ENCODE results near the gene EP400.
"Not testable (repeated sequence)": the region's sequence is repeated elsewhere in the genome, so short reads cannot be mapped to it uniquely, and the experiment has no call there.

The EP400 gene

DNA sequence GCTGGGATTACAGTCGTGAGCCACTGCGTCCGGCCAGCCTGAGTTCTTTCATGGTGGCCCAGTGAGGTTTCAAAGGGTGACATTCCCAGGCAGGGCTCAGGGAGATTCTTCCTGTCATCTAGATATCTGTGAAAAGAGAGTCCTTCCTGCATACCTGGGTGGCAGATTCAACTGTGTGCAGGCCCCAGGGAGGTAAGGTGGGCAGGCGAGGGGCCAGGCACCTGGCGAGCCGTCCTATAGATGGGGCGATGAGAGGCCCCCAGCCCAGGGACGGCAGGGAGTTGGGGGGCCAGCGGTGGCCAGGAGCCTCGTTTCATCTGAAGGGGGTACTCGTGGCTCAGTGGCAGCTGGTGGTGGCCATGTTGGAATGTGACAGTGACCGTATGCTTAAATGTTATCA is 7.1 kb upstream of the EP400 start:
- Mint-ChIP-seq H3K27me3 (ENCODE audit: low read depth) (no peaks in the 10 kb centered on the region), H3K4me3 (no peak overlapping the region), H3K36me3 (ENCODE audit: low read depth) (peaks cover 32% of the 10 kb centered on the region), H3K4me1 (ENCODE audit: low read depth) (peaks cover 3% of the 10 kb centered on the region), H3K27ac (no peak overlapping the region), H3K9me3 (no peaks in the 10 kb centered on the region)
- no peak for DNase-seq (ENCODE audit: low spot score)

GRCh38 chr12:131943389-131943788 is 6.4 kb upstream of the EP400 start:
- H3K27me3 Mint-ChIP-seq (ENCODE audit: low read depth): no peaks in the 10 kb centered on the region
- no peak for DNase-seq (ENCODE audit: low spot score)
- no peaks in the 10 kb centered on the region for H3K9me3 Mint-ChIP-seq
- no peak overlapping the region for H3K4me3 Mint-ChIP-seq
- H3K4me1 Mint-ChIP-seq (ENCODE audit: low read depth): peaks cover 10% of the 10 kb centered on the region
- peaks cover 28% of the 10 kb centered on the region for H3K36me3 Mint-ChIP-seq (ENCODE audit: low read depth)
- H3K27ac Mint-ChIP-seq: no peak overlapping the region

DNA sequence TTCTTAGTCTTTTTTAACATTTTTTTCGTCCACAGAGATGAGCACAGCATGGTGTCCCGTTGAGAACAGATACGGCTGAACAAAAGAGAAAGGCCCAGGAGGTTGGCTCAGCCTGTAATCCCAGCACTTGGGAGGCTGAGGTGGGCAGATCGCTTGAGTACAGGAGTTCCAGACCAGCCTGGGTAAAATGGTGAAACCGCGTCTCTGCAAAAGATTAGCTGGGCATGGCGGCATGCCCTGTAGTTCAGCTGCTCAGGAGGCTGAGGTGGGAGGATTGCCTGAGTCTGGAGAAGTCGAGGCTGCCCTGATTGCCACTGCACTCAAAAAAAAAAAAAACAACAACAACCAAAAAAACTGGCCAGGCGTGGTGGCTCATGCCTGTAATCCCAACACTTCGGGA is 5.9 kb upstream of the EP400 start:
- Mint-ChIP-seq H3K4me1 (ENCODE audit: low read depth) (peaks cover 15% of the 10 kb centered on the region), H3K4me3 (no peak overlapping the region), H3K27me3 (ENCODE audit: low read depth) (no peaks in the 10 kb centered on the region), H3K27ac (no peak overlapping the region), H3K36me3 (ENCODE audit: low read depth) (peaks cover 27% of the 10 kb centered on the region), H3K9me3 (no peaks in the 10 kb centered on the region)
- no peak for DNase-seq (ENCODE audit: low spot score)

GRCh38 chr12:131944601-131945251 is 5.0 kb upstream of the EP400 start:
- Mint-ChIP-seq H3K27me3 (ENCODE audit: low read depth) (no peaks in the 10 kb centered on the region), H3K4me3 (no peak overlapping the region), H3K9me3 (no peaks in the 10 kb centered on the region), H3K36me3 (ENCODE audit: low read depth) (peaks cover 20% of the 10 kb centered on the region), H3K27ac (no peak overlapping the region), H3K4me1 (ENCODE audit: low read depth) (peaks cover 17% of the 10 kb centered on the region)
- no peak for DNase-seq (ENCODE audit: low spot score)

DNA sequence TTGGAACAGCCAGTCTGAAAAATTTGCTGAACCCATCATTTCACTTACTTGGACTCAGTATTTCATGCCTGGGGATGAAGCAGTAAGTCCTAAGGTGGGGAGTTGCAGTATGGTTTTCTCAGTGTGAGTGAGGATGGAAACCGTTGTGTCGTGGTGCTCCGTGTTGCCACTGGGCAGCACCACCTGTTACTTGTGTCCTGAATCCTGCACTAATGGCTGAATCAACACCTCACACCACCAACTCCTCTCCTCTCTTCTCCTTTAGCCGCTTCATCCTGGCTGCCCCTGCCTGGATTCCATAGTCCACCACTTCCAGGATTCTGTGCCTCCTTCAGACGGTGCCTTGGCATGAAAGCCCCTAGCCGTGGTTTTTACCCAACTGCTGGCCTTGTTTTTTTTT is 3.0 kb upstream of the EP400 start:
- no peak overlapping the region for H3K4me3 Mint-ChIP-seq
- no peak overlapping the region for H3K27ac Mint-ChIP-seq
- no peaks in the 10 kb centered on the region for H3K9me3 Mint-ChIP-seq
- H3K36me3 Mint-ChIP-seq (ENCODE audit: low read depth): peaks cover 10% of the 10 kb centered on the region
- no peak for DNase-seq (ENCODE audit: low spot score)
- peaks cover 20% of the 10 kb centered on the region for H3K4me1 Mint-ChIP-seq (ENCODE audit: low read depth)
- no peaks in the 10 kb centered on the region for H3K27me3 Mint-ChIP-seq (ENCODE audit: low read depth)

GRCh38 chr12:131947482-131948027 is 2.2 kb upstream of the EP400 start:
- peak overlapping the region; percentile 86 for H3K27ac Mint-ChIP-seq

GRCh38 chr12:131948166-131948712 is 1.5 kb upstream of the EP400 start:
- Mint-ChIP-seq H3K4me1 (ENCODE audit: low read depth) (peaks cover 24% of the 10 kb centered on the region), H3K36me3 (ENCODE audit: low read depth) (peaks cover 8% of the 10 kb centered on the region), H3K9me3 (no peaks in the 10 kb centered on the region), H3K27me3 (ENCODE audit: low read depth) (no peaks in the 10 kb centered on the region), H3K4me3 (peak overlapping the region; percentile 83), H3K27ac (peak overlapping the region; percentile 86)
- no peak for DNase-seq (ENCODE audit: low spot score)

More at GRCh38 chr12:131947482-131948027, 2.2 kb upstream of the EP400 start:
- DNase-seq (ENCODE audit: low spot score): no peak
- H3K4me3 Mint-ChIP-seq: no peak overlapping the region
- H3K9me3 Mint-ChIP-seq: no peaks in the 10 kb centered on the region
- H3K27me3 Mint-ChIP-seq (ENCODE audit: low read depth): no peaks in the 10 kb centered on the region
- peaks cover 20% of the 10 kb centered on the region for H3K4me1 Mint-ChIP-seq (ENCODE audit: low read depth)
- H3K36me3 Mint-ChIP-seq (ENCODE audit: low read depth): peaks cover 8% of the 10 kb centered on the region

DNA sequence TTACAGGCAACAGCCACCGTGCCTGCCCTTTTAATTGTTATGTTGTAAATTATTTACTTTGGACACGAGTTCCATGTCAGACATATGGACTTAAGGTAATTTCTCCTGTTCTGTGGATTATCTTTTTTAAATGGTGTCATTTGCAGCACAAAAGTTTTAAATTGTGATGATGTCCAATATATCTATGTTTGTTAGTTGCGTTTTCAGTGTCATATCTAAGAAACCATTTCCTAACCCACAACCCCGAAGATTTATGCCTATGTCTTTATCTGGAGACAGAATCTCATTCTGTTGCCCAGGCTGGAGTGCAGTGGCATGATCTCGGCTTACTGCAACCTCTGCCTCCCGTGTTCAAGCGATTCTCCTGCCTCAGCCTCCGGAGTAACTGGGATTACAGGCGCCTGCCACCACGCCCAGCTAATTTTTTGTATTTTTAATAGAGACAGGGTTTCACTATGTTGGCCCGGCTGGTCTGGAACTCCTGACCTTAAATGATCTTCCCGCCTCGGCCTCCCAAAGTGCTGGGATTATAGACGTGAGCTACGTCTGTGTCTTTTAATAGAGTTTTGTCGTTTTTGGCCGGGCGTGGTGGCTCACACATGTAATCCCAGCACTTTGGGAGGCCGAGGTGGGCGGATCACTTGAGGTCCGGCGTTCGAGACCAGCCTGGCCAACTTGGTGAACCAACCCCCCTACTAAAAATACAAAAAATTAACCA is 870 bp upstream of the EP400 start:
- not testable (repeated sequence) for DNase-seq (ENCODE audit: low spot score); H3K36me3 Mint-ChIP-seq (ENCODE audit: low read depth); H3K27me3 Mint-ChIP-seq (ENCODE audit: low read depth); H3K9me3 Mint-ChIP-seq
- peak overlapping the region; percentile 83 for H3K4me3 Mint-ChIP-seq
- peak overlapping the region; percentile 86 for H3K27ac Mint-ChIP-seq
- peaks cover 28% of the 10 kb centered on the region for H3K4me1 Mint-ChIP-seq (ENCODE audit: low read depth)

GRCh38 chr12:131950182-131950913 is 606 bp downstream of the EP400 start:
- H3K4me1 Mint-ChIP-seq (ENCODE audit: low read depth): peaks cover 28% of the 10 kb centered on the region
- H3K4me3 Mint-ChIP-seq: peak overlapping the region; percentile 88
- no peaks in the 10 kb centered on the region for H3K27me3 Mint-ChIP-seq (ENCODE audit: low read depth)
- no peaks in the 10 kb centered on the region for H3K36me3 Mint-ChIP-seq (ENCODE audit: low read depth)
- DNase-seq (ENCODE audit: low spot score): no peak
- H3K9me3 Mint-ChIP-seq: no peaks in the 10 kb centered on the region
- H3K27ac Mint-ChIP-seq: peak overlapping the region; percentile 90

DNA sequence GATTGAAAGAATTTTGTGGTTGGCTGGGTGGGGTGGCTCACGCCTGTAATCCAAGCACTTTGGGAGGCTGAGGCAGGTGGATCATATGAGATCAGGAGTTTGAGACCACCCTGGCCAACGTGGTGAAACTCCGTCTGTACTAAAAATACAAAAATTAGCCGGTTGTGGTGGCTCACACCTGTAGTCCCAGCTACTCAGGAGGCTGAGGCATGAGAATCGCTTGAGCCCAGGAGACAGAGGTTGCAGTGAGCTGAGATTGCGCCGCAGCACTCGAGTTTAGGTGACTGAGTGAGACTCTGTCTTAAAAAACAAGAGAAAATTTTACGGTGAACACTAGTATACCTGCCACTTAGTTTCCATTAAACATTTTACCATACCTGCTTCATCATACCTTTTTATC is 4.1 kb downstream of the EP400 start:
- peaks cover 29% of the 10 kb centered on the region for H3K4me1 Mint-ChIP-seq (ENCODE audit: low read depth)
- not testable (repeated sequence) for H3K27ac Mint-ChIP-seq; H3K4me3 Mint-ChIP-seq; H3K9me3 Mint-ChIP-seq; H3K36me3 Mint-ChIP-seq (ENCODE audit: low read depth); DNase-seq (ENCODE audit: low spot score); H3K27me3 Mint-ChIP-seq (ENCODE audit: low read depth)

GRCh38 chr12:131954460-131954859 is 4.7 kb downstream of the EP400 start:
- H3K27ac Mint-ChIP-seq; DNase-seq (ENCODE audit: low spot score); H3K36me3 Mint-ChIP-seq (ENCODE audit: low read depth); H3K27me3 Mint-ChIP-seq (ENCODE audit: low read depth); H3K9me3 Mint-ChIP-seq; H3K4me3 Mint-ChIP-seq: not testable (repeated sequence)
- peaks cover 26% of the 10 kb centered on the region for H3K4me1 Mint-ChIP-seq (ENCODE audit: low read depth)

DNA sequence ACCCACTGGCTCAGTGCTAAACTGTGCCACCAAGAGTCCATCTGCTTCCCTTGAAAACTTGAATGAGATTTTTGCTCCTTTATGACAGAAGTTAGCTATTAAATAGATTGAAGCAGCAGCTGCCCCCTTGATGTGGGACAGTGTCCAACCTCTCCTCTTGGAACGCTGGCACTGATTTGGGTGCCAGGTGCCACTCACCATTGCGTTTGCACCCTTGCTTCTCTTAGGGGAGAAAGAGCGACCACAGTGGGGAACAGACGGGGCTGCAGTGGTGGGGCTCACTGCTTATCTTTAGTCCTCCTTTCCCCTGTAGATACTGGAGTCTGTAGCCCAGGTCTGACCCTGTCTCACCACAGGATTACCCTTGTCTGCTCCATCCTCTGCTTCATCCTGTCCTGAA is 9.4 kb downstream of the EP400 start:
- no peak overlapping the region for H3K27ac Mint-ChIP-seq
- peaks cover 28% of the 10 kb centered on the region for H3K4me1 Mint-ChIP-seq (ENCODE audit: low read depth)
- peaks cover 19% of the 10 kb centered on the region for H3K36me3 Mint-ChIP-seq (ENCODE audit: low read depth)

DNA sequence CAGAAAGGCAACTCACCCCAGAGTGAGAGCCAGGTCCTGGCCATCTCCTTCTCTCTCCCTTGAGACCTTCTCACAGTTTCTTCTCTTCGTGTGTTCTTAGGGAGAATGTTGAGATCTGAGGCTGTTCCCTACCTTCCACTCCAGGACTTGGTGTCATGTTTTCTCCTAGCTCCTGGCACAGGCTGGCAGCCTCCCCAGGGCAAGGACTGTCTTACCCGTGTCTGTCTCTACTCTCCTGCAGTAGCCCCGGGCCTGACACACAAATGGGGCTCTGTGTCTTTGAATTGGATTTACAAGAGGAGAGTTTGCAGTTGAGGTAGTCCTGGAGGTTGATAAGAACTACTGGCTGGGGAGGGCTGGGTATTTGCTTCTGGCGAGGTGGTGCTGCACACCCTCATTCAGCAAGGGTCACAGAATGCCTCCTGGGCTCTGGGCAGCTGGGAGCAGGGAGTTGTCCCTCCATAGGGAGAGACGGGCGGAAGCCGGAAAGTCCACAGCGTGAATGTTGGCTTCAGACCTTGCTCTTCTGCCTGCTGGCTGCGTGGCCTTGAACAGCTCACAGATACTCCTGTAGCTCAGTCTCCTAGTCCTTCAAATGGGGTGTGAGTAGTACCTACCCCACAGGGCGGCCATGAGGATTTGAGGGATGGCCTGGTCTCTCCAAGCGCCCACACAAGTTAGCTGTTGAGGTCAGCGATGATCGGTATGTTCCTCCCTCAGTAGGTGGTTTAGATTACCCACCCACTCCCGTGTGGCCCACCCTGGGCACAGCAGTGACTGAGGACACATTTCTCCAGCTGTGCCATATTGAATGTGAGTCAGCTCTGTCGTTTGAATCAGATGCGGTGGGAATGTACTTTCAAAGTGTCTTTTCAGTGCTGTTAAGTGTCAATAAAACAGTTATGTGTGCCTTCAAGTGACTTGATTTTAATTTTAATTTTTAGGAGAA is 10.2 kb downstream of the EP400 start:
- no peak for DNase-seq (ENCODE audit: low spot score)
- H3K9me3 Mint-ChIP-seq: no peaks in the 10 kb centered on the region
- no peaks in the 10 kb centered on the region for H3K27me3 Mint-ChIP-seq (ENCODE audit: low read depth)
- H3K36me3 Mint-ChIP-seq (ENCODE audit: low read depth): peaks cover 19% of the 10 kb centered on the region
- no peak overlapping the region for H3K27ac Mint-ChIP-seq
- no peak overlapping the region for H3K4me3 Mint-ChIP-seq
- peaks cover 28% of the 10 kb centered on the region for H3K4me1 Mint-ChIP-seq (ENCODE audit: low read depth)

More for the DNA sequence above, 9.4 kb downstream of the EP400 start:
- H3K4me3 Mint-ChIP-seq: no peak overlapping the region
- DNase-seq (ENCODE audit: low spot score): no peak
- H3K27me3 Mint-ChIP-seq (ENCODE audit: low read depth): no peaks in the 10 kb centered on the region
- H3K9me3 Mint-ChIP-seq: no peaks in the 10 kb centered on the region

Measured in T-helper 2 cell treated with Interferon-gamma antibody and Interleukin-4, amounts not matched to agents 5 μg/mL and 100 μg/mL, for 36 hours (primary cell).